Measurements from ENCODE around the gene GATD1.

DNA sequence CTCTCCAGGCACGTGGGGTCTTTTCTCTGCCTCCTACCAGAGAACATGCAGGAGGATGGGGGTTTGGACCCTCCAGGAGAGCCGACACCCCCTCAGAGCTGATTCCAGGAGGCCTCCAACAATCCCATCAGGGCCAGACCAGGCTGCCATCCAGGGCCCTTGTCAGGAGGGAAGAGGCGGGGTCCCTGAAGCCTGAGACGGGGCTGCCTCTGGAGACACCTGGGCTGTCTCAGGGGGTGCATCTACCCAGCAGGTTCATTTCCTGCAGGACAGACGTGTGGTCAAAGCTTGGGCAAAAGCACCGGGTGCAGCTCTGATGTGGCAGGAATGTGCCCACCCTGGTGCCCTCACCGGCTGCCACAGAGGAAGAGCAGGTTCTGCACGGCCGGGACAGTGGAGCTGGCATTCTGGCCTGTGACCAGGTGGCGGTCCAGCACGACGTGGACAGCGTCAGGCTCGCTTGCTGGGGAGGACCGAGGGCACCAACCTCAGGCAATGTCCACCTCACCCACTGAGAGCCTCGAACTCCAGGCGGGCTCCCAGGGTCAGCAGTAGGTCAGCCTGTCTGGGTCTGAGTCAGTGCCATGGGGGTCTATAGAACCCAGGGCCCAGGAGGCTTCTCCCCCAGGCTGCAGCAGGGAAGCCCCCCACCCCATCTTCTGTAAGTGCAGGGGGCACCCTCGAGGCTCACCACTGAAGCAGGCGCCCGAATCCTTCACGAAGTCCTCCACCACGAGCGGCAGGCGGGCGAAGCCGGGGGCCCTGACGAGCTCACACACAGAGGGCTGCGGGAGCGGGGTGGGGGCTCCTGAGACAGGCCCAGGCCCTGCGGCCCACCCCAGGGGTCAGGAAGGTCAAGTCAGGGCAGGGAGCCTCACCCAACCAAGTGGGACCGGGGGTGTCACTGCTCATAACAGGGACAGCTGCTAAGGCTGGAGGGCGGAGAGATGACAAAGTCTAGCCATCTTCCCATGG lies 6.4 kb downstream of the GATD1 start:
- TF ChIP-seq, protein P1, sequence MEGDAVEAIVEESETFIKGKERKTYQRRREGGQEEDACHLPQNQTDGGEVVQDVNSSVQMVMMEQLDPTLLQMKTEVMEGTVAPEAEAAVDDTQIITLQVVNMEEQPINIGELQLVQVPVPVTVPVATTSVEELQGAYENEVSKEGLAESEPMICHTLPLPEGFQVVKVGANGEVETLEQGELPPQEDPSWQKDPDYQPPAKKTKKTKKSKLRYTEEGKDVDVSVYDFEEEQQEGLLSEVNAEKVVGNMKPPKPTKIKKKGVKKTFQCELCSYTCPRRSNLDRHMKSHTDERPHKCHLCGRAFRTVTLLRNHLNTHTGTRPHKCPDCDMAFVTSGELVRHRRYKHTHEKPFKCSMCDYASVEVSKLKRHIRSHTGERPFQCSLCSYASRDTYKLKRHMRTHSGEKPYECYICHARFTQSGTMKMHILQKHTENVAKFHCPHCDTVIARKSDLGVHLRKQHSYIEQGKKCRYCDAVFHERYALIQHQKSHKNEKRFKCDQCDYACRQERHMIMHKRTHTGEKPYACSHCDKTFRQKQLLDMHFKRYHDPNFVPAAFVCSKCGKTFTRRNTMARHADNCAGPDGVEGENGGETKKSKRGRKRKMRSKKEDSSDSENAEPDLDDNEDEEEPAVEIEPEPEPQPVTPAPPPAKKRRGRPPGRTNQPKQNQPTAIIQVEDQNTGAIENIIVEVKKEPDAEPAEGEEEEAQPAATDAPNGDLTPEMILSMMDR (IDR thresholded peaks at IDR 0.05; ENCODE audit: poor library complexity, severe bottlenecking): no peak
- no peak for TF ChIP-seq TAF1 (IDR thresholded peaks at IDR 0.05; ENCODE audit: low read depth)

Data from neural cell (in vitro differentiated cells).